ELF-1 (cell line): ENCODE measurements around the gene MIS18A.
"Not testable (repeated sequence)": the region's sequence is repeated elsewhere in the genome, so short reads cannot be mapped to it uniquely, and the experiment has no call there.

Experiments
- DNase-seq: peaks from one replicate; pipeline ENCODE4 v3.0.0-alpha.2; 2016; ENCODE audit warnings: low read depth, low spot score

Gene MIS18A

DNA sequence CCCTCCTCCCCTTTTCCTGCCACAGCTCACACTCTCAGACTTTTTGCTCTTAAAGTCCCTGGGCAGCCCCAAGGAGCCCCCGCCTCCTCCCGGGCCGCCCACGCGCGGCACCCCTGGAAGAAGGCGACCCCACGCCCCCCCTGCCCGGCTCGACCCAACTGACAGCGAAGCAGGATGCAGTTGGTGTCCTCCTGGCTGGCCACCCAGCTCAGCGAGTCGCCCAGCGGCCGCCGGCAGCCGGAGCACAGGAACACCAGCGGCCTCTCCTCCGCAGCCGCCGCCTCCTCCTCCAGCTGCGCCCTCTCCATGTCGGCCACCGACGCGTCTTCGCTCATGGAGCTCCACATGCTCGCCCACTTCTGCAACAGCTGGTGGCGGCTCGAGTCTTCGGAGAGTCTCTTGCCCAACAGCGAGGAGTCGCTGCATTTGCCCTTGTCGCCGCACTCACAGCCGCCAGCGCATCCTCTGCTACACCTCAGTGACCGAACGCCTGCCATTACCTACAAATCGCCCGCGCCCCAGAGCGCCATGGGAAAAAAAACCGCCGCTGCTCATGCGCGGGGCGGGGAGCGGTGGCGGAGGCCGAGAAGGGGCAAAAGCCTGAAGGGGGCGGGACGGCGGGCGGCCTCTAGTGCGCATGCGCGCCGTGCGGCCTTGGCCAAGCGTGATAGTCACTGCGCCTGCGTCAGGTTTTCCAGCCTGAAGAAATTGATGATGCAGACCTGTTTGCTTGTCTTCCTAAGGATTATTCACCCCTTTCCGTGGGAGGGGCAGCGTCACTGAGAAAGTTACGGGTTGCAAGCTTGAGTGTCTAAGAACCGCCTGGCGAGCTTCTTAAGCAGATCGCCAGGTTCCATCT, at the start of gene MIS18A:
TSS of gene MIS18A (minus strand) at position 532 of the 859 bp plus-strand sequence. CDS start at position 497, 35 bp downstream.
- DNase-seq, result peak; percentile 97

- DNase-seq, result no peak
These were observed 49.7 kb upstream of the MIS18A start for GRCh38 chr21:32328595-32328994.

DNA sequence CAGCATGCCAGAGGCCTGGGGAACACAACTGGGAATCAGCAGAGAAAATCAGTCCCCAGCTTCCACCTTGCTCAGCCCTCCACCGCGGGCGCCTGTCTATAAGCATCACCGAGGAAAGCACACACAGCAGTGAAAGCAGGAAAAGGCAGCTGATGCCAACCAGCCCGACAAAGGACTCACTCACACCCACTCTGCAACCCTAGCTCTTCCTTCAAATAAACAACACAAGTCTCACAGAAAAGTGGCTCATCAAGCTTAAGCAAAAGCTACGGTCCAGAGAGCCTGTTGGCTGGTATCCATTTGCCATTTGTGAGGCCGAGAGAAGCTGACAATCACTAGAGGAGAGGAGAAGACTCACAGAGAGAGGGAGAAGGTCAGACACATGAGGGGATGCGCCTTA, 46.9 kb upstream of the MIS18A start:
- DNase-seq, result no peak

DNA sequence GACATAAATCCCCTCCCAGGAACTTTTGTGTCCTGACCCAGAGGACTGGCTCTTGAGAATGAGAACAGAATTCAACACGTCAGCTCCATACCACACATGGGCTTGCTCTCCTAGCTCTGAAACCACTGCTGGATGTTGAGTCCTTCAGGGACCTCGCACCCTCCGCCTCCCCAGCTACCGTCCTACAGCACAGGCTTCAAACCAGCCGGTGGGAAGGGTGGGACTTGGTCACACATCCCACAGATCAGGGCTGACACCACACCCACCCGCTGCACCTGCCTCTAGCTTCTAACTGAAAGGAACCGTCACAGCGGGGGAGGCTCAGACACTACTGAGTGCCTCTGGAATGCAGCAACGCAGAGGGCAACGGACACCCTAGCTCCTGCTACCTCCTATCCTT, 43.8 kb upstream of the MIS18A start:
- DNase-seq, result no peak

- DNase-seq, result no peak
These were observed 43.3 kb upstream of the MIS18A start for GRCh38 chr21:32322103-32322502.

DNA sequence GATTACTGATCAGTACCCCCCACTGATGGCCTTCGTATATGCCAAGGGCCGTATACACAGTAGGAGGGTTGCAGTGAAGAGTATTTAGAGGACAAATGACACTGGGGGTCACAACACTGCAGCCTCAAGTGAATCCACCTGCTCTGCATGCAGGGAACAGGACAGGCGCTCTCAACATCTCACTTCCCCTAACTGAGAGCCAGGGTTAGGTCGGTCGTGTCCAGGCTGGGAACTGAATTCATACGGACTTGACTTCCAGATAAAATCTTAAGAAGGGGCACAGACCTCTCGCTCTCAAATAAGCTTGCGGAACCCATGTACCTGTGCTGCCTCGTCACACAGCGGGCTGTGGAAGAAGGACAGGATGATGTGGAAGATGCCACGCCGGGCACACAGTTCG, 42.6 kb upstream of the MIS18A start:
- no peak for DNase-seq

DNA sequence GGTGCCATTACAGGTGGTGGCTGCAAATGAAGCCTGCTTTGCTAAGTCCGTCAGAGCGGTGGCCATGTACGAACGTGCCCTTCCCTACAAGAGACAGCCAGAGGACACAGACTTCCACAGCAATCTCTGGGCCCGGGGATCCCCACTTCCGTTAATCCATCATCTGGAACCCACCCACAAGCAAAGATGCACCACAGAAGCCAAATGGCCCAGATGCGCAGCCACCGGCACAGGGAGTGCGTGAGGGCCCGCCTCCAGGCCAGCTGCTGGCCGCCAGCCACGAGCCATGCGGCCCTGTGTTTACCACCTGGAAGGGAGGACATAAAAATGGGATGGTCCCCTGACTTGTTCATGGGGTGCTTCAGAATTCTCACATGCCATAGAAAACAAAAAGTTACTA, 41.9 kb upstream of the MIS18A start:
- no peak for DNase-seq

- DNase-seq, result no peak
These were observed 41.2 kb upstream of the MIS18A start for GRCh38 chr21:32320059-32320458.

DNA sequence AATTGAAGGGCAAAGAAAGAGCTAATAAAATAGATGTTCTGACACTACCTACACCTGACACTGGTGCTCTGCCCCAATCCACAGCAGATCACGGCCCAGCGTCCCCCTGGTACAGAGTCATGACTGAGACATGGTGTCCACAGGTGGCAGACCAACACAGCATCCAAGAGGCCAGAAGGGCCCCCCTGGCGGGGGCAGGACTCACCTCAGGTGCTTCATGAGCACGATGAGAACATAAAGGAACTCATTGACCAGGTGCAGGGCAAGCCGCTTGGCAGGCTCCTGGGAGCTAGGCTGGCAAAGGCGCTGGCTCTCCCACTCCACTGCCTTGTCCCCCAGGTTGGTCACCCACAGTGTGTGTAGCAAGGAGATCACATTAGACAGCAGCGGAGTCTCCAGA, 40.2 kb upstream of the MIS18A start:
- DNase-seq, result no peak

DNA sequence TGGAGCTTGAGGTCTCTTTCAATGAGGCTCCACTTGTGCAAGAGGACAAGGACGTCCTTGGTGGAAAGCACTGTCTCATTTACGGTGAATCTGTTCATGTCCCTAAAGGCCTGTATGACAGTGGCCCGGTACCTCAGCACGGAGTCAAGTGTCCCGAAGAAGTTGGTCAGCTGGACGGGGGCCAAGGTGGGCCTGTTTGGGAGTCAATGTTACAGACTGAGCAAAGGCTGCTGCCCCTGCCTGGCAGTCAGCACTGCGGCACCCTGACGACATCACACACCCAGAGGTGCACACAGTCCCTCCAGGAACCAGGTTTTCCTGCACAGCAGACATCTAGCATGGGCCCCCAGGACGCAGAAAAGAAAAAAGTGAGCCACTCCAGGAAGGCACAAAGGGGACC, 38.9 kb upstream of the MIS18A start:
- no peak for DNase-seq

GRCh38 chr21:32316361-32317215, 37.7 kb upstream of the MIS18A start:
- no peak for DNase-seq

- DNase-seq, result no peak
These were observed 36.8 kb upstream of the MIS18A start for GRCh38 chr21:32315511-32316281.

- DNase-seq, result no peak
These were observed 36.0 kb upstream of the MIS18A start for GRCh38 chr21:32314806-32315205.

DNA sequence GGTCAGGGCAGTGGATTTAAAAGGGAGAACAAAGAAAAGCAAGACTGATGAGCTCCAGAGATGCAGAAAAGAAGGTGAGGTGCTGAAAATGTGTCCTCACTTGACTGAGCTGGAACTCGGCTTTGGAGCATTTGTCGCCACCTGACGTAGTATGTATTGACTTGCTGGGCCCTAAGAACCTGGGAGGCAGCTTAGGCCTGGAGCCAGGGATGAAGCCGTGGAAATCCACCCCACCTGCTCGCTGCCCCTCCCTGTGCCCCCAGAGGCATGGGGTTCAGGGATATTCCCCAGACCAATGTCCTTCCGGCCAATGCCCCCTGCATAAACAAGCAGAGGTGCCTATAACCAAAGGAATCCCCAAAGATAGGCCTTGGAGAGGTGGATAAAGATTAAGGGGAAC, 34.1 kb upstream of the MIS18A start:
- DNase-seq, result no peak

GRCh38 chr21:32312326-32312725, 33.5 kb upstream of the MIS18A start:
- DNase-seq, result no peak

GRCh38 chr21:32311621-32312020, 32.8 kb upstream of the MIS18A start:
- DNase-seq, result no peak

DNA sequence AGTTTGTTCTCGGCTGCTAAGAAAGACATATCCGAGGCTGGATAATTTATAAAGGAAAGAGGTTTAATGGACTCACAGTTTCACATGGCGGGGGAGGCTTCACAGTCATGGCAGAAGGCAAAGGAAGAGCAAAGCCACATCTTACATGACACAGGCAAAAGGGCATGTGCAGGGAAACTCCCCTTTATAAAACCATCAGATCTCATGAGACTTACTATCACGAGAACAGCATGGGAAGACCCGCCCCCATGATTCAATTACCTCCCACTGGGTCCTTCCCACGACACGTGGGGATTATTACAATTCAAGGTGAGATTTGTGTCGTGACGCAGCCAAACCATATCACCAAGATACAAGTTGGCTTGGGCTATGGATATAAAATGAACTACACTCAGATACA, 32.1 kb upstream of the MIS18A start:
- not testable (repeated sequence) for DNase-seq

- peak; percentile 63 for DNase-seq
These were observed 31.1 kb upstream of the MIS18A start for GRCh38 chr21:32309906-32310460.

DNA sequence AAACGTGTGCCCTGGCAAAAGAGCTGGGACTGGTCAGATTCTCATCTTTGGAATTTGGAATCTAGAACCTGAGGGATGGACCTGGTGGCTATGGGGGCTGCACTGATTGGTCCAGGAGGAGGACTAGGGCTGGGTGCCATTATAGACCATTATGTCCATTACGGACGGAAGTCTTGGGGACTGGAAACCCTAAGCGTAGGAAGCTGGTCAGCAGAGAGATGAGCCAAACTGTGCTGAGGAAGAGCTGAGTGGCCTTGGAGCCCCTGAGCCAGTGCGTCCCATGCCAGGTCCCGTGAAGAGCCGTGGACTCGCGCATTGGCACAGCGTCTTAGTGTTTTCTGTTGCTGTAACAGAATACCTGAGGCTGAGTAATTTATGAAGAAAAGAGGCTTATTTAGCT, 29.8 kb upstream of the MIS18A start:
- DNase-seq, result no peak

- DNase-seq, result no peak
These were observed 28.9 kb upstream of the MIS18A start for GRCh38 chr21:32307706-32308105.

DNA sequence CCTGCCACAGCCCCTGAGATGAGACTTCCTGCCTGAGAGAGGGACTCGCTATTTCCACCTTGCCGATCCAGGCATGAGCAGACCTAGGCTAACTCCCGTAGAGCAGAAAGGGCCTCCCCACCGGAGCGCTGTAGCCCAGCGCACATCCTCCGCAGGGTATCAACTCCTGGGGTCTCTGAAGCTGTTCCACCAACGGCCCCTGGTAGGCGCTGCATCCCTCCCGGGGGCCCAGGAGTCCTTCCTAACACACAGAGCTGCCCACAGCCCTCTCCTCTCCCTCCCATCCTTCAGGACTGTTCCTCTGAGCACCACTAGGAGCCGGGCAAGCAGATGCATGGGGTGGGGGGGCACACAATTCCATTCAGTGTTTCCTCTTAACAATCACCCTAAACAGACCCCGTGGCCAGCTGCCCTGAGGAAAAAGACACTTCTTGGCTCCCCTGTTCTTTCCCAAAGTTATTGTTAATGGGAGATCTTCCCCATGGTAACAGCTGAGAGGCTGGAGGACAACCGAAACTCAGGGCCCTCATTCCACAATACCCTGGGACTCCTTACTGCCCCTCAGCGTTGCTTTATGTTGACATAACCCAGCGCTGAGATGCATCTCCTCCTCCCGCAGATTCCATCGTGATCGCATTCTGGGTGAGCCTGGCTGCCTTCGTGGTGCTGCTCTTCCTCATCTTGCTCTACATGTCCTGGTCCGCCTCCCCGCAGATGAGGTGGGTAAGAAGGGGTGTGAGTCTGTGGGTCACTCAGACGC, 27.4 kb upstream of the MIS18A start:
- peak; percentile 92 for DNase-seq
